ENCODE measurements around the gene DNAI2. TPM values are rescaled to one million over a fixed set of nuclear protein-coding genes. Genes with fewer than 3 reads are reported as not detected.

The DNAI2 gene
- total RNA-seq, 1 experiment from 2014 or later = 0.26 TPM

- Mint-ChIP-seq H3K27me3 (ENCODE audit: low read depth) (no peaks in the 10 kb centered on the region; the same call in 1 of the 2 replicates), H3K4me1 (no peaks in the 10 kb centered on the region), H3K36me3 (peaks cover 4% of the 10 kb centered on the region; the same call in 1 of the 2 replicates), H3K27ac (no peak overlapping the region), H3K4me3 (no peak overlapping the region), H3K9me3 (peaks cover 6% of the 10 kb centered on the region)
- TF ChIP-seq ZNF396 (CRISPR knock-in tag; IDR thresholded peaks at IDR 0.05; ENCODE audit: borderline replicate concordance) (no peak), ZNF423 (CRISPR knock-in tag; IDR thresholded peaks at IDR 0.05) (peak; percentile 37)
- CTCF ChIA-PET = interaction anchor here (0.7 kb wide), 1 partner anchor 59 kb away, joined by 3 read pairs; no protein-coding TSS in a partner anchor
- ATAC-seq (no peak), DNase-seq (ENCODE audit: low spot score) (no peak)
- POLR2A ChIA-PET = no interaction called here
These were observed 35.9 kb downstream of the DNAI2 start for GRCh38 chr17:74309902-74310301.

- Mint-ChIP-seq H3K36me3 (peaks cover 4% of the 10 kb centered on the region; the same call in 1 of the 2 replicates), H3K4me1 (no peaks in the 10 kb centered on the region), H3K9me3 (peaks cover 6% of the 10 kb centered on the region), H3K4me3 (no peak overlapping the region), H3K27ac (no peak overlapping the region), H3K27me3 (ENCODE audit: low read depth) (no peaks in the 10 kb centered on the region; the same call in 1 of the 2 replicates)
- no peak for ATAC-seq
- TF ChIP-seq ESRRA (CRISPR knock-in tag; IDR thresholded peaks at IDR 0.05; ENCODE audit: borderline replicate concordance) = no peak
- TF ChIP-seq NR1H2 (CRISPR knock-in tag; IDR thresholded peaks at IDR 0.05) = no peak
- no peak for TF ChIP-seq GTF2I (CRISPR knock-in tag; conservative IDR thresholded peaks at IDR 0.05)
- no peak for TF ChIP-seq HMGXB4 (CRISPR knock-in tag; IDR thresholded peaks at IDR 0.05)
- no peak for TF ChIP-seq JUN (CRISPR knock-in tag; IDR thresholded peaks at IDR 0.05)
- no peak for TF ChIP-seq ZNF512 (CRISPR knock-in tag; IDR thresholded peaks at IDR 0.05; ENCODE audit: borderline replicate concordance)
- no peak for TF ChIP-seq ZNF396 (CRISPR knock-in tag; IDR thresholded peaks at IDR 0.05; ENCODE audit: borderline replicate concordance)
- TF ChIP-seq KAT7 (CRISPR knock-in tag; IDR thresholded peaks at IDR 0.05; ENCODE audit: borderline replicate concordance) = no peak
- TF ChIP-seq FOXP1 (CRISPR knock-in tag; IDR thresholded peaks at IDR 0.05; ENCODE audit: borderline replicate concordance) = no peak
- no peak for TF ChIP-seq NFYB (CRISPR knock-in tag; conservative IDR thresholded peaks at IDR 0.05; ENCODE audit: low read depth)
- TF ChIP-seq GABPB1 (CRISPR knock-in tag; IDR thresholded peaks at IDR 0.05) = no peak
- no peak for TF ChIP-seq SP1 (CRISPR knock-in tag; conservative IDR thresholded peaks at IDR 0.05)
- no peak for TF ChIP-seq ETV6 (CRISPR knock-in tag; IDR thresholded peaks at IDR 0.05)
- no peak for TF ChIP-seq MYBL2 (CRISPR knock-in tag; IDR thresholded peaks at IDR 0.05)
- no peak for TF ChIP-seq ZSCAN18 (CRISPR knock-in tag; IDR thresholded peaks at IDR 0.05)
- TF ChIP-seq CTCF (IDR thresholded peaks at IDR 0.05) = no peak
- TF ChIP-seq USF2 (CRISPR knock-in tag; IDR thresholded peaks at IDR 0.05) = no peak
- TF ChIP-seq JAZF1 (CRISPR knock-in tag; IDR thresholded peaks at IDR 0.05) = no peak
- CTCF ChIA-PET = interaction anchor here (1.2 to 2.7 kb wide), 3 partner anchors 14 to 54 kb away, joined by 3 to 13 read pairs (median 7); no protein-coding TSS in a partner anchor
- no peak for DNase-seq (ENCODE audit: low spot score)
- POLR2A ChIA-PET = no interaction called here
These were observed 40.8 kb downstream of the DNAI2 start for GRCh38 chr17:74314877-74315276.

Data from WTC11 (cell line).